Liver (tissue), 9 donors: ENCODE measurements around the gene GPR18. TPM values are rescaled to one million over a fixed set of nuclear protein-coding genes. Genes with fewer than 3 reads are reported as not detected.

Experiments
- DNase-seq: peaks from one replicate; pipeline ENCODE4 v3.0.0-alpha.2; 2017; ENCODE audit warnings: low spot score
- H3K27ac ChIP-seq, 2 donors: one replicate each; pipeline ENCODE4 v1.7.0; 2013; ENCODE audit warnings: inconsistent platforms in 2 of 2, low read length in 2 of 2, control low read depth in 1 of 2, low read depth in 1 of 2, mild to moderate bottlenecking in 1 of 2
- H3K27me3 ChIP-seq, 4 donors: one replicate each; pipeline versions ENCODE4 v1.6.1 to v1.7.0; 2013; ENCODE audit warnings: low read length in 3 of 4, inconsistent platforms in 1 of 4, mild to moderate bottlenecking in 1 of 4, moderate library complexity in 1 of 4; ENCODE audit not compliant: control insufficient read depth in 4 of 4, insufficient read depth in 4 of 4
- H3K36me3 ChIP-seq, 4 donors: one replicate each; pipeline versions ENCODE4 v1.6.1 to v1.7.0; 2013; ENCODE audit warnings: low read length in 3 of 4, mild to moderate bottlenecking in 3 of 4, low read depth in 1 of 4, moderate library complexity in 1 of 4; ENCODE audit not compliant: control insufficient read depth in 4 of 4, insufficient read depth in 3 of 4
- H3K4me1 ChIP-seq, 4 donors: one replicate each; pipeline versions ENCODE4 v1.6.1 to v1.7.0; 2013; ENCODE audit warnings: low read length in 3 of 4, mild to moderate bottlenecking in 3 of 4, moderate library complexity in 1 of 4; ENCODE audit not compliant: control insufficient read depth in 4 of 4, insufficient read depth in 4 of 4
- H3K4me3 ChIP-seq, 3 donors: one replicate each; pipeline versions ENCODE4 v1.6.1 to v1.7.0; 2013; ENCODE audit warnings: low read length in 3 of 3, control low read depth in 1 of 3, low read depth in 1 of 3, mild to moderate bottlenecking in 1 of 3
- H3K9ac ChIP-seq, 2 donors: one replicate each; pipeline ENCODE4 v1.7.0; 2013; ENCODE audit warnings: low read length in 2 of 2, mild to moderate bottlenecking in 2 of 2, moderate library complexity in 2 of 2, control low read depth in 1 of 2, low read depth in 1 of 2
- H3K9me3 ChIP-seq, 4 donors: one replicate each; pipeline versions ENCODE4 v1.6.1 to v1.7.0; 2013; ENCODE audit warnings: low read length in 3 of 4; ENCODE audit not compliant: control insufficient read depth in 4 of 4
- EGR1 ChIP-seq, 2 donors: IDR thresholded peaks; 2 replicates each; pipeline ENCODE4 v1.6.1; 2016 to 2018; ENCODE audit warnings: antibody characterized with exemption in 2 of 2, low read depth in 2 of 2
- HNF4A ChIP-seq, 2 donors: conservative IDR thresholded peaks; 2 replicates each; pipeline ENCODE4 v1.6.1; 2016; ENCODE audit warnings: antibody characterized with exemption in 2 of 2, mild to moderate bottlenecking in 2 of 2
- HNF4G ChIP-seq: IDR thresholded peaks from 2 replicates; pipeline ENCODE4 v1.6.1; 2016; ENCODE audit warnings: antibody characterized with exemption
- JUND ChIP-seq, 2 donors: IDR thresholded peaks; 2 replicates each; pipeline ENCODE4 v1.6.1; 2016; ENCODE audit warnings: antibody characterized with exemption in 2 of 2
- NR2F2 ChIP-seq: IDR thresholded peaks from 2 replicates; pipeline ENCODE4 v1.6.1; 2016; ENCODE audit warnings: antibody characterized with exemption
- RAD21 ChIP-seq, 2 donors: IDR thresholded peaks; 2 replicates each; pipeline ENCODE4 v1.6.1; 2016; ENCODE audit warnings: antibody characterized with exemption in 2 of 2, mild to moderate bottlenecking in 2 of 2
- SP1 ChIP-seq: IDR thresholded peaks from 2 replicates; pipeline ENCODE4 v1.6.1; 2018; ENCODE audit warnings: antibody characterized with exemption, mild to moderate bottlenecking
- TAF1 ChIP-seq: conservative IDR thresholded peaks from 2 replicates; pipeline ENCODE4 v1.6.1; 2016; ENCODE audit warnings: antibody characterized with exemption, mild to moderate bottlenecking
- YY1 ChIP-seq: IDR thresholded peaks from 2 replicates; pipeline ENCODE4 v1.6.1; 2016; ENCODE audit warnings: antibody characterized with exemption, mild to moderate bottlenecking
- WGBS: extraction: QIAGEN DNeasy Blood & Tissue Kit; methylation state at CpG from one replicate; pipeline ENCODE4 v1.1.7; 2013; 5-methylcytosine and 5-hydroxymethylcytosine counted together
- polyA plus RNA-seq, 2 donors: library from polyadenylated mRNA; stranded (reverse) in 1 of 2; unstranded in 1 of 2; fragments of 200-250 nt in 1 of 2; fragments of >200 nt in 1 of 2; fragmentation: Nextera tagmentation in 1 of 2; extraction: Ambion mirVana in 1 of 2; gene quantifications; one replicate each; pipeline versions ENCODE4 v1.2.1 to v1.2.3, GENCODE V29; 2013 to 2015
- total RNA-seq, 2 donors: library from RNA; depleted of rRNA; stranded (reverse); fragments of >200 nt; gene quantifications; one replicate each; pipeline ENCODE4 v1.2.3, GENCODE V29; 2014
- TF ChIP-seq, protein P1 (sequence below): fragments of 150-350 bp; IDR thresholded peaks from 2 replicates; pipeline ENCODE4 v1.5.1; 2017; ENCODE audit warnings: improper control_type of control experiment, low read depth, low read length; ENCODE audit not compliant: missing input control
- TF ChIP-seq, protein P2 (sequence below): IDR thresholded peaks from 2 replicates; pipeline ENCODE4 v1.6.1; 2016; ENCODE audit warnings: antibody characterized with exemption
- TF ChIP-seq, protein P3 (sequence below): IDR thresholded peaks from 2 replicates; pipeline ENCODE4 v1.6.1; 2016; ENCODE audit warnings: antibody characterized with exemption
- TF ChIP-seq, protein P4 (sequence below): IDR thresholded peaks from 2 replicates; pipeline ENCODE4 v1.6.1; 2016; ENCODE audit warnings: antibody characterized with exemption
- donor health status: healthy.
- donor health status: healthy.
- donor health status: healthy.
- donor health status: healthy.
- donor health status: healthy.

GPR18 gene
- total and polyA plus RNA-seq, 4 donors, result 0.13 to 1.0 (median 0.41) TPM

DNA sequence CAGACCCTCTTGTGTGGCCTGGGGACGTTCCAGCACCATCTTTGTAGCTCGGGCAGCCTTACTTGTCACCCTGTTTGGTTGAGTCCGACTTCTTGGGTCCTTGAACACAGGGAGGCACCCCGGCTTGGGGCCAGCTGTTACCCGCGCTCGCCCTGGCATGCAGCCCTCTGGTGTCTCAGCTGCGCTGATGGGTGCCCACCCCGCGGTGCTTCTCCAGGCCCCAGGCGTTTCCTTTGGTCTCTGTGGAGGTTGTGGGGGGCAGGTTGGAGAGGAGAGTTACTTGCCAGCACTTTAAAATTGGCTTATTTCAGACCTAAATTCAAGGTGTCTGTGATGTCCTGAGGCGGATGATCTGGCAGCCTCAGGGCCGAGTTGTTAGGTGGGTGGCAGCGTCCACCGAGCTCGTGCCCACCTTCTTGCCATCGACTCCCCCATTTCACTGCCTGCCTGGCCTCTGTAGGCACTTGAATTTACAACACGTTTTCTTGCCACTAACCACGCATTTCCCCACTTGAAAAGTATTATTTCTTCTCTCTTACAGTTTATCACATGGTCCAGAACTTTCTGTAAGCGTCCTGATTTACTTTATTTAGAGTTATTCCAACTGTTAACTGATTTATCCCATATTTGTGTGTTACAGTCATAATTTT is 40.6 kb downstream of the GPR18 start (continued):
- no peak for TF ChIP-seq HNF4A (conservative IDR thresholded peaks at IDR 0.05)

DNA sequence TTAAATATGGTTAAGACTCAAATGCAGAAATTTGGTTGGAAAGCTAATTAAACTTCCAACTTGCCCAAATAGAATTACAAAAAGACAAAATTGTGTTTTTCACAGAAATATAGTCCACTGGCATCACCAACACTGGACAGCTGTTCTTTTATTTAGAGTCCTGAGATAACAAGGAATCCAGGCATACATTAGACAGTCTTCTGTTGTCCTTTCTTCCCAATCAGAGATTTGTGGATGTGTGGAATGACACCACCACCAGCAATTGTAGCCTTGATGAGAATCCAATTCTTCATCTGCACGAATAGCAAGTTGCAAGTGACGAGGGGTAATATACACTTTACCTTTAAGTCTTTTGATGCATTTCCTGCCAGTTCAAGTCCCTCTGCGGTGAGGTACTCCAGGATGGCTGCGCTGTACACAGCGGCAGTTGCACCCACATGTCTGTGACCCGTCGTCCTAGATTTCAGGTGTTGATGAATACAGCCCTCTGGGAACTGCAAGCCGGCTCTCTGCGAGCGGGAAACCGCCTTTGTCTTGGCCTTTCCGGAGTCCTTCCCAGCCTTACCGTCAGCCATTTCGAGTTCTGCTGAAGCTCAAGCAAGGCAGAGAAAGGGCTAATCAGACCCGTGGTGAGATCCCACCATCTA is 42.9 kb downstream of the GPR18 start:
- H3K36me3 ChIP-seq, result peaks cover 0 to 2% (median 0%) of the 10 kb centered on the region in 4 donors
- H3K9ac ChIP-seq, result no peak overlapping the region
- no peaks in the 10 kb centered on the region for H3K27me3 ChIP-seq
- peaks cover 9 to 19% (median 17%) of the 10 kb centered on the region in 4 donors for H3K4me1 ChIP-seq
- 88% methylated on average over 15 of the region's 15 CpGs for WGBS
- H3K4me3 ChIP-seq, result no peak overlapping the region
- H3K27ac ChIP-seq, result no peak overlapping the region
- DNase-seq, result no peak
- no peak for TF ChIP-seq YY1
- TF ChIP-seq, protein P1, sequence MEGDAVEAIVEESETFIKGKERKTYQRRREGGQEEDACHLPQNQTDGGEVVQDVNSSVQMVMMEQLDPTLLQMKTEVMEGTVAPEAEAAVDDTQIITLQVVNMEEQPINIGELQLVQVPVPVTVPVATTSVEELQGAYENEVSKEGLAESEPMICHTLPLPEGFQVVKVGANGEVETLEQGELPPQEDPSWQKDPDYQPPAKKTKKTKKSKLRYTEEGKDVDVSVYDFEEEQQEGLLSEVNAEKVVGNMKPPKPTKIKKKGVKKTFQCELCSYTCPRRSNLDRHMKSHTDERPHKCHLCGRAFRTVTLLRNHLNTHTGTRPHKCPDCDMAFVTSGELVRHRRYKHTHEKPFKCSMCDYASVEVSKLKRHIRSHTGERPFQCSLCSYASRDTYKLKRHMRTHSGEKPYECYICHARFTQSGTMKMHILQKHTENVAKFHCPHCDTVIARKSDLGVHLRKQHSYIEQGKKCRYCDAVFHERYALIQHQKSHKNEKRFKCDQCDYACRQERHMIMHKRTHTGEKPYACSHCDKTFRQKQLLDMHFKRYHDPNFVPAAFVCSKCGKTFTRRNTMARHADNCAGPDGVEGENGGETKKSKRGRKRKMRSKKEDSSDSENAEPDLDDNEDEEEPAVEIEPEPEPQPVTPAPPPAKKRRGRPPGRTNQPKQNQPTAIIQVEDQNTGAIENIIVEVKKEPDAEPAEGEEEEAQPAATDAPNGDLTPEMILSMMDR, result no peak
- TF ChIP-seq, protein P2, sequence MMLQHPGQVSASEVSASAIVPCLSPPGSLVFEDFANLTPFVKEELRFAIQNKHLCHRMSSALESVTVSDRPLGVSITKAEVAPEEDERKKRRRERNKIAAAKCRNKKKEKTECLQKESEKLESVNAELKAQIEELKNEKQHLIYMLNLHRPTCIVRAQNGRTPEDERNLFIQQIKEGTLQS, result no peak
- TF ChIP-seq TAF1, result no peak
- TF ChIP-seq SP1, result no peak
- no peak for TF ChIP-seq NR2F2
- no peak for TF ChIP-seq EGR1 (IDR thresholded peaks at IDR 0.05; ENCODE audit: low read depth in 2 of 2)
- TF ChIP-seq, protein P3, sequence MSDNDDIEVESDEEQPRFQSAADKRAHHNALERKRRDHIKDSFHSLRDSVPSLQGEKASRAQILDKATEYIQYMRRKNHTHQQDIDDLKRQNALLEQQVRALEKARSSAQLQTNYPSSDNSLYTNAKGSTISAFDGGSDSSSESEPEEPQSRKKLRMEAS, result no peak
- H3K9me3 ChIP-seq, result no peaks in the 10 kb centered on the region

DNA sequence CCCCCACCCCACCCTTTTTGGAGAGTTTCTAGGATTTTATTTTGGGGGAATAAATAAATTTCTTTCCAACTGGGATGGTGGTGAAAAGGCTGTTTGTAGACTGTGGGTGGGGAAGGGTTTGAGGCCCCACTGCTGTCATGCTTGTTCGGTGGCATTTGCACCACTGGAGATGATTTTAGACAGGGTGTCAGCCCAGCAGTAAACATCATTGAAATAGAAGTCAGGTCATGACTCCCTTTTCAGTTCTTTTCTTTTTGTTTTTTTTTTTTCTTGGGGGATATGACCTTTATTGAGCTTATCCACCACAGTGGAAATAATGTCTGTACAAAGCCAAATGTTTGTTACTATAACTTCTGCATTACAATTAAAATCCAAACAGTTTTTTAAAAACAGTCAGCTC is 43.4 kb downstream of the GPR18 start:
- WGBS, result 60% methylated on average over 1 of the region's 1 CpG
- TF ChIP-seq NR2F2, result no peak
- TF ChIP-seq, protein P2, result no peak
- TF ChIP-seq, protein P3, result no peak
- TF ChIP-seq JUND (IDR thresholded peaks at IDR 0.05), result no peak
- TF ChIP-seq, protein P4, sequence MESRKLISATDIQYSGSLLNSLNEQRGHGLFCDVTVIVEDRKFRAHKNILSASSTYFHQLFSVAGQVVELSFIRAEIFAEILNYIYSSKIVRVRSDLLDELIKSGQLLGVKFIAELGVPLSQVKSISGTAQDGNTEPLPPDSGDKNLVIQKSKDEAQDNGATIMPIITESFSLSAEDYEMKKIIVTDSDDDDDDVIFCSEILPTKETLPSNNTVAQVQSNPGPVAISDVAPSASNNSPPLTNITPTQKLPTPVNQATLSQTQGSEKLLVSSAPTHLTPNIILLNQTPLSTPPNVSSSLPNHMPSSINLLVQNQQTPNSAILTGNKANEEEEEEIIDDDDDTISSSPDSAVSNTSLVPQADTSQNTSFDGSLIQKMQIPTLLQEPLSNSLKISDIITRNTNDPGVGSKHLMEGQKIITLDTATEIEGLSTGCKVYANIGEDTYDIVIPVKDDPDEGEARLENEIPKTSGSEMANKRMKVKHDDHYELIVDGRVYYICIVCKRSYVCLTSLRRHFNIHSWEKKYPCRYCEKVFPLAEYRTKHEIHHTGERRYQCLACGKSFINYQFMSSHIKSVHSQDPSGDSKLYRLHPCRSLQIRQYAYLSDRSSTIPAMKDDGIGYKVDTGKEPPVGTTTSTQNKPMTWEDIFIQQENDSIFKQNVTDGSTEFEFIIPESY, result no peak
- no peak for TF ChIP-seq HNF4G
- TF ChIP-seq RAD21 (IDR thresholded peaks at IDR 0.05), result no peak
- no peak for TF ChIP-seq TAF1
- H3K27ac ChIP-seq, result no peak overlapping the region

More for the DNA sequence above, 43.4 kb downstream of the GPR18 start:
- Histone ChIP-seq H3K9me3 (no peaks in the 10 kb centered on the region), H3K4me1 (peaks cover 9 to 19% (median 17%) of the 10 kb centered on the region in 4 donors), H3K4me3 (no peak overlapping the region), H3K9ac (no peak overlapping the region), H3K36me3 (peaks cover 0 to 2% (median 0%) of the 10 kb centered on the region in 4 donors), H3K27me3 (no peaks in the 10 kb centered on the region)
- DNase-seq, result no peak
